CD4-positive, alpha-beta T cell treated with Interleukin-10 for 1 hour (primary cell): Measurements from ENCODE around the gene ECHDC1.
"Not testable (repeated sequence)": the region's sequence is repeated elsewhere in the genome, so short reads cannot be mapped to it uniquely, and the experiment has no call there.

Experiments used
- DNase-seq: peaks from one replicate; pipeline ENCODE4 v3.0.0-alpha.2; 2020

ECHDC1 gene

GRCh38 chr6:127341471-127342202, 1.8 kb downstream of the ECHDC1 start:
- DNase-seq: no peak

GRCh38 chr6:127340171-127340570, 3.2 kb downstream of the ECHDC1 start:
- no peak for DNase-seq

- DNase-seq: no peak
Observed at GRCh38 chr6:127338936-127339335, 4.5 kb downstream of the ECHDC1 start.

GRCh38 chr6:127332383-127332961, 10.9 kb downstream of the ECHDC1 start:
- no peak for DNase-seq

GRCh38 chr6:127331256-127331655, 12.2 kb downstream of the ECHDC1 start:
- DNase-seq: not testable (repeated sequence)

GRCh38 chr6:127328043-127328609, 15.3 kb downstream of the ECHDC1 start:
- DNase-seq: no peak

- DNase-seq: no peak
Observed at GRCh38 chr6:127319686-127320085, 23.7 kb downstream of the ECHDC1 start.

GRCh38 chr6:127317388-127318128, 25.9 kb downstream of the ECHDC1 start:
- DNase-seq: no peak

GRCh38 chr6:127305741-127306140, 37.7 kb downstream of the ECHDC1 start:
- no peak for DNase-seq

- DNase-seq: no peak
Observed at GRCh38 chr6:127303917-127304316, 39.5 kb downstream of the ECHDC1 start.

GRCh38 chr6:127302728-127303660, 40.4 kb downstream of the ECHDC1 start:
- DNase-seq: peak; percentile 75

GRCh38 chr6:127301199-127301700, 42.2 kb downstream of the ECHDC1 start:
- DNase-seq: no peak

- DNase-seq: no peak
Observed at GRCh38 chr6:127300411-127300810, 43.0 kb downstream of the ECHDC1 start.

GRCh38 chr6:127299522-127300240, 43.7 kb downstream of the ECHDC1 start:
- no peak for DNase-seq

GRCh38 chr6:127298475-127298874, 44.9 kb downstream of the ECHDC1 start:
- no peak for DNase-seq

GRCh38 chr6:127297502-127298070, 45.8 kb downstream of the ECHDC1 start:
- DNase-seq: no peak

GRCh38 chr6:127291495-127291894, 51.9 kb downstream of the ECHDC1 start:
- no peak for DNase-seq

GRCh38 chr6:127290391-127291265, 52.8 kb downstream of the ECHDC1 start:
- DNase-seq: no peak

GRCh38 chr6:127289934-127290333, 53.5 kb downstream of the ECHDC1 start:
- DNase-seq: no peak

- DNase-seq: no peak
Observed at GRCh38 chr6:127288705-127289104, 54.7 kb downstream of the ECHDC1 start.
